ENCODE measurements around the gene FAM3A.

- TF ChIP-seq GABPA (IDR thresholded peaks at IDR 0.05; ENCODE audit: low read depth), result no peak
- no peak for TF ChIP-seq CTCF (IDR thresholded peaks at IDR 0.05 in 2 of 3, conservative IDR thresholded peaks at IDR 0.05 in 1 of 3; ENCODE audit: control insufficient read depth in 2 of 3, extremely low read depth in 1 of 3, insufficient read depth in 1 of 3, low read depth in 3 of 3, low read length in 3 of 3)
Observed at GRCh38 chrX:154471839-154472684, 44.0 kb downstream of the FAM3A start.
